Measurements from ENCODE around the gene ENTPD2.
A peak's percentile ranks its signal among the peaks of the same experiment; 100 is the strongest.

The ENTPD2 gene

DNA sequence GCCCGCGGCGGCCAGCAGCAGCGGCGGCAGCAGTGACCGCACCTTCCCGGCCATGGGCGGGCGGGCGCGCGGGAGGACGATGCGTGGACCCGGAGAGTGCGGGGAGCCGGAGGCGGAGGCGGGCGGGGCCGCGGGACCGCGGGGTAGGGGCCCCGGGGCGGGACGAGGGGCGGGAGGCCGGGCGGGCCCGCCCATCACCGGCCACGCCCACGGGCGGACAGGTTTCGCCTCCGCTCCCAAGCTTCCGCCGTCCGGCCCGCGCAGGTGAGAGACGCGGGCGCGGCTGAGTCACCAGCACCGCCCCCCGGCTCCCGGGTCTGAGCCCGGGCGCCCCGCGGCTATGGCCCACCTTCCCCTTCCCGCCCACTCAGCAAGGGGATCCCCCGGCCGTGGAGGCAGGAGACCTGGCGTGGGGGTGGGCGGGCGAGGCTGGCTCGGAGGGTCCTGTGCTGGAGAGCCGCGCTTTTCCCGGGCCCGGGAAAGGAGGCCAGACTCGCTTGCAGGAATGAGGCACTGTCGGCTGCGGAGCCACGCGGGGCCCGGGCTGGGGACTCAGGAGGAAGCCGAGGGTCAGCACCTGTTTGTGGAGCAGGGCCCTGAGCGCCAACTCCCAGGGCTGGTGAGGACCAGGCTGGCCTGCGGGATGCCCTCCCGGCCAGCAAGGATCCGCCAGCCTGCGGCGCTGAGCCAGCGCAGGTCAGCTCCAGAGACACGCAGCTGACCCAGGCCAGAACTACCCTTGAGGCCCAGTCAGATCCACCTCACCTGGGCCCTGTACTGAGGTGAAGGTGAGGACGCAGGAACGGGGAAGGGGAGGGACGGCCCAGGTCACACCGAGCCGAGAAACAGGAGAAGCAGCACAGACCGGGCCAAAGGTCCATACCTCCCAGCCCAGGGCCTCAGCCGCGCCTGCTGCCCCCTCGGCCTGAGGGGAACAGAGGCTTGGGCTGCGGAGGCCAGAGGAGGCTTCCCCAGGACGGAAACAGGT lies at the start of gene ENTPD2:
ENTPD2 (minus strand) TSS at position 118 of the 988 bp plus-strand sequence; CDS start at position 54, 64 bp downstream.
- Histone ChIP-seq H3K27me3 (ENCODE audit: control insufficient read depth, insufficient read depth, low read length) (peaks cover 25% of the 10 kb centered on the region), H3K9me3 (ENCODE audit: control insufficient read depth, insufficient read depth, low read length) (no peaks in the 10 kb centered on the region)

DNA sequence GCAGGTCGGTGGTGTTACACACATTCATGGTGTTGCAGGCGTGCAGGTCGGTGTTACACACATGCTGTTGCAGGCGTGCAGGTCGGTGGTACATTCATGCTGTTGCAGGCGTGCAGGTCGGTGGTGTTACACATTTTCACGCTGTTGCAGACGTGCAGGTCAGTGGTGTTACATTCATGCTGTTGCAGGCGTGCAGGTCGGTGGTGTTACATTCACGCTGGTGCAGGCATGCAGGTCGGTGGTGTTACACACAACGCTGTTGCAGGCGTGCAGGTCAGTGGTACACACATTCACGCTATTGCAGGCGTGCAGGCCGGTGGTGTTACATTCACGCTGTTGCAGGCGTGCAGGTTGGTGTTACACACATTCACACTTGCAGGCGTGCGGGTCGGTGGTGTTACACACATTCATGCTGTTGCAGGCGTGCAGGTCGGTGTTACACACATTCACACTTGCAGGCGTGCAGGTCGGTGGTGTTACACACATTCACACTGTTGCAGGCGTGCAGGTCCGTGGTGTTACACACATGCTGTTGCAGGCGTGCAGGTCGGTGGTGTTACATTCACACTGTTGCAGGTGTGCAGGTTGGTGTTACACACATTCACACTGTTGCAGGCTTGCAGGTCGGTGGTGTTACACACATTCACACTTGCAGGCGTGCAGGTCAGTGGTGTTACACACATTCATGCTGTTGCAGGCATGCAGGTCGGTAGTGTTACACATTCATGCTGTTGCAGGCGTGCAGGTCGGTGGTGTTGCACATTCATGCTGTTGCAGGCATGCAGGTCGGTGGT lies 49.5 kb upstream of the ENTPD2 start:
- Histone ChIP-seq H3K4me3 (ENCODE audit: low read depth, low read length) (no peak overlapping the region), H3K4me1 (ENCODE audit: control insufficient read depth, insufficient read depth, low read length) (no peaks in the 10 kb centered on the region), H3K9ac (ENCODE audit: low read depth, low read length) (no peak overlapping the region), H3K36me3 (ENCODE audit: control insufficient read depth, insufficient read depth, low read length) (peaks cover 63% of the 10 kb centered on the region), H3K27me3 (ENCODE audit: control insufficient read depth, insufficient read depth, low read length) (no peaks in the 10 kb centered on the region), H3K9me3 (ENCODE audit: control insufficient read depth, insufficient read depth, low read length) (peaks cover 5% of the 10 kb centered on the region)

More for the DNA sequence above, at the start of gene ENTPD2:
- Histone ChIP-seq H3K4me3 (ENCODE audit: low read depth, low read length) (peak within 1 kb of the TSS; percentile 43), H3K9ac (ENCODE audit: low read depth, low read length) (no peak within 1 kb of the TSS), H3K36me3 (ENCODE audit: control insufficient read depth, insufficient read depth, low read length) (no peaks in the 10 kb centered on the region), H3K4me1 (ENCODE audit: control insufficient read depth, insufficient read depth, low read length) (peaks cover 3% of the 10 kb centered on the region)

DNA sequence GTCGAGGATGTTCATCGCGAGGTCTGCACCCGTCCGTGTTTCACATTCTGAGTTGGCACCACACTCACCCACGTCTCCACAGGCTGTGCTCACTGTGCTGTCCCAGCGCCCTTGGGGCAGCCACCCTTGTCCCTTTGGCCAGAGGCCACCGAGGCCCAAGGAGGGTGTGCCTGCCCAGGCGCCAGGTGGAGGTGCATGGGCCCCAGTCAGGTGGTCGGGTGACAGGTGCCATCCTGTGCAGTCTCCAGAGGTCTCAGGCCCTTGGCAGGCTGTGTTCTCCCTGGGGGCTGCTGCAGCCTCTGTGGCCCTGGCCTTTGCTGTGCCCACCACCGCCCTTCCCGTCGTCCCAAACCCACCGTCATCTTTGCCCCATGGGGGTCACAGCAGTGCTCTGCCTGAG lies 45.4 kb upstream of the ENTPD2 start:
- Histone ChIP-seq H3K9ac (ENCODE audit: low read depth, low read length) (no peak overlapping the region), H3K36me3 (ENCODE audit: control insufficient read depth, insufficient read depth, low read length) (peaks cover 50% of the 10 kb centered on the region)

DNA sequence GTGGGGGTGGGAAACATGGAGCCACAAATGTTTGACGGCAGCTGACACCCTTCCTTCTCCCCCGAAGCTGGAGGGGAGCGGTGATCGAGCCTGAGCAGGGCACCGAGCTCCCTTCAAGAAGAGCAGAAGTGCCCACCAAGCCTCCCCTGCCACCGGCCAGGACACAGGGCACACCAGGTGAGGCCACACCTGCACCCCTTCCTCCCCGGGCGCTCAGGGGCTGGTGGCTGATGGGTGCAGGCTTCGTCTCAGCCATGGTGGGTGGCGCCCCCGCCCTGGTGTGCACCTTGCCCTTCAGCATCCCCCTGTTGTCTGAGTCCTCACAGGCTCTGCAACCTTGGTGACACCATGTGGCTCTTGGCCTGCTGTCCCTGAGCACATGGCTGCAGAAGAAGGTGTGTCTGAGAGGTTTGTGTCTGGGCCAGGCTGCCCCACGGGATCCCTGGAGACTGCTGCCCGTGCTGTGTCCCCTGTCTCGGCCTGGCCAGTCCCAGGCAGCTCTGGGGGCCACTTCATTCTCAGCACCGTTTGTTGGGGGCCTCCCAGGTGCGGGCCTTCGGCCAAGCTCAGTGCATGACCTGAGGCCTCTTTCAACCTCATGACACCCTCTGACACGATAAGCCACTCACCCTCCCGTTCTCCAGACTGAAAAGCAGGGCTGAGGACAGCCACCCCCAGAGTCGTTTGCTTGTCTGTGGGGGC lies 44.1 kb upstream of the ENTPD2 start:
- Histone ChIP-seq H3K9me3 (ENCODE audit: control insufficient read depth, insufficient read depth, low read length) (peaks cover 5% of the 10 kb centered on the region), H3K4me3 (ENCODE audit: low read depth, low read length) (no peak overlapping the region), H3K4me1 (ENCODE audit: control insufficient read depth, insufficient read depth, low read length) (no peaks in the 10 kb centered on the region), H3K9ac (ENCODE audit: low read depth, low read length) (no peak overlapping the region), H3K27me3 (ENCODE audit: control insufficient read depth, insufficient read depth, low read length) (no peaks in the 10 kb centered on the region), H3K36me3 (ENCODE audit: control insufficient read depth, insufficient read depth, low read length) (peaks cover 39% of the 10 kb centered on the region)

More for the DNA sequence above, 45.4 kb upstream of the ENTPD2 start:
- H3K27me3 ChIP-seq (ENCODE audit: control insufficient read depth, insufficient read depth, low read length): no peaks in the 10 kb centered on the region
- peaks cover 5% of the 10 kb centered on the region for H3K9me3 ChIP-seq (ENCODE audit: control insufficient read depth, insufficient read depth, low read length)
- no peak overlapping the region for H3K4me3 ChIP-seq (ENCODE audit: low read depth, low read length)
- H3K4me1 ChIP-seq (ENCODE audit: control insufficient read depth, insufficient read depth, low read length): no peaks in the 10 kb centered on the region

DNA sequence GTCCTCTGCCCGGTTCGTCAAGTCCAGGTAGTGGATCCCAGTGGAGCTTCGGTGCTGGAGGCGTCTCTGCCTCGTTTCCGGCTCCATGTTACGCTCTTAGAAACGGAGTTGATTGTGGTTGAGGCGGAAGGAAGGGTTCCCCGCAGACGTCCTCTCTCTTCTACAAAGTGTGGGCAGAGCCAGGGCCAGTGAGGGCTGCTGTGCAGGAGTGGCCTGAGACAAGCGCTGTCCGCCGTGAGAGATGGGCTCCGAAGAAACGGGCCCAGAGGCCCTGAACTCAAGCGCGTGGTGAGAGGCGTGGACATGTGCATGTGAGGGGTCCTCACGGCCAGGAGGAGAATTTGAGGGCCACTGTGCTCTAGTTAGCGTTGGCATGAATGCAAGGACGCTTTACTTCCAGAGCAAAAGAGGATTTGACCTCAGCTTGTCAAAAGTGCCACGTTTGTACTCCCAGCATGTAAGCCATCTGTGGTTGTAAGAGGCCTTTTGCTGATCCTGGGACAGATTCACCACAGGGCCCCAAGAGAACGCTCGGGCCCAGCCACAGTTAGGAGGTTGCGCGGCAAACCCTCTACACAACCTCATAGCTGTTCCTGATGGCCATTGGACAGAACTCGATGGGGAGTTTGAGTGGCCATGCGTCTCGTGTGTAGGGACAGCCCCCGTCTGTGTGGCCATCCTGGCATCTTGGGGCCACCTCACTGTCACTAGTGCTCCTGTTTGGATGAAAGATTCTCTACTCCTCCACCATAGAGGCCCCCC lies 43.1 kb upstream of the ENTPD2 start:
- Histone ChIP-seq H3K27me3 (ENCODE audit: control insufficient read depth, insufficient read depth, low read length) (no peaks in the 10 kb centered on the region), H3K9me3 (ENCODE audit: control insufficient read depth, insufficient read depth, low read length) (no peaks in the 10 kb centered on the region), H3K4me1 (ENCODE audit: control insufficient read depth, insufficient read depth, low read length) (no peaks in the 10 kb centered on the region), H3K9ac (ENCODE audit: low read depth, low read length) (no peak overlapping the region), H3K4me3 (ENCODE audit: low read depth, low read length) (no peak overlapping the region), H3K36me3 (ENCODE audit: control insufficient read depth, insufficient read depth, low read length) (peaks cover 30% of the 10 kb centered on the region)

DNA sequence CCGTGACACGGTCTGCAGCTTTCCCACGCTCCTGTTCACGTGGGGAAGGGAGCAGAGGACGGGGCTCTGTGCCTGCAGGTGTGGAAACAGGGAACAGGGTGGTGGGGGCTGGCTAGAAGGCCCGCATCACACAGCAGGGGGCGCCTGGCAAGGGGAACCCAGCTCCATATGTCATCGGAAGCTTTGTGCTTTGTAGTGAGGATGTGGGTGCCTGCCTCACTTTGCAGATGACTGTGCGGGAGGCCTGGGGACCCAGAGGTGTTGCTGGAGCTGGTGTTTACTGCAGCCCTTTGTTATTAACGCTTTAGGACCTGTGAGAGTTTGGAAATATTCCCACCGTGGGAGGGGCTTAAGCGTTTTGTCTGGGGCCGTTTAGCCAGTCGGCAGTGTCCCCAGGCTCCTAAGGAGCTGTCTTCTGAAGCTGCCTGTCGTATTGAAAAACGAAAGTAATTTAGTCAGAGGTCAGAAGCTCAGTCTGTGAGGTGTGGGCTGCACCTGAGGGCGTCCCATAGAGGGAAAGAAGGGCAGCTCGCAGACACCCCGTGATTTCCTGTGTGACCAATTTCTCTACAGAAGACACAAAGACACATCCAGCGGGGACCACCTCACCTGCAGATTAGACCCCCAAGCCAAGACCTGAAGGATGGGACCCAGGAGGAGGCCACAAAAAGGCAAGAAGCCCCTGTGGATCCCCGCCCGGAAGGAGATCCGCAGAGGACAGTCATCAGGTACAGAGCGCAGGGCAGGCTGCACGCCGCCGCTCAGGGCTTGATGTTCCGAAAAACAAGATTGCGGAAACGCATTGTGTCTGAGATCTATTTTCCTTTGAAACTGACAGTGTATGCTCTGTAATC lies 42.0 kb upstream of the ENTPD2 start:
- no peaks in the 10 kb centered on the region for H3K27me3 ChIP-seq (ENCODE audit: control insufficient read depth, insufficient read depth, low read length)
- H3K9me3 ChIP-seq (ENCODE audit: control insufficient read depth, insufficient read depth, low read length): no peaks in the 10 kb centered on the region
- H3K9ac ChIP-seq (ENCODE audit: low read depth, low read length): no peak overlapping the region
- no peaks in the 10 kb centered on the region for H3K4me1 ChIP-seq (ENCODE audit: control insufficient read depth, insufficient read depth, low read length)
- H3K36me3 ChIP-seq (ENCODE audit: control insufficient read depth, insufficient read depth, low read length): peaks cover 28% of the 10 kb centered on the region
- no peak overlapping the region for H3K4me3 ChIP-seq (ENCODE audit: low read depth, low read length)

DNA sequence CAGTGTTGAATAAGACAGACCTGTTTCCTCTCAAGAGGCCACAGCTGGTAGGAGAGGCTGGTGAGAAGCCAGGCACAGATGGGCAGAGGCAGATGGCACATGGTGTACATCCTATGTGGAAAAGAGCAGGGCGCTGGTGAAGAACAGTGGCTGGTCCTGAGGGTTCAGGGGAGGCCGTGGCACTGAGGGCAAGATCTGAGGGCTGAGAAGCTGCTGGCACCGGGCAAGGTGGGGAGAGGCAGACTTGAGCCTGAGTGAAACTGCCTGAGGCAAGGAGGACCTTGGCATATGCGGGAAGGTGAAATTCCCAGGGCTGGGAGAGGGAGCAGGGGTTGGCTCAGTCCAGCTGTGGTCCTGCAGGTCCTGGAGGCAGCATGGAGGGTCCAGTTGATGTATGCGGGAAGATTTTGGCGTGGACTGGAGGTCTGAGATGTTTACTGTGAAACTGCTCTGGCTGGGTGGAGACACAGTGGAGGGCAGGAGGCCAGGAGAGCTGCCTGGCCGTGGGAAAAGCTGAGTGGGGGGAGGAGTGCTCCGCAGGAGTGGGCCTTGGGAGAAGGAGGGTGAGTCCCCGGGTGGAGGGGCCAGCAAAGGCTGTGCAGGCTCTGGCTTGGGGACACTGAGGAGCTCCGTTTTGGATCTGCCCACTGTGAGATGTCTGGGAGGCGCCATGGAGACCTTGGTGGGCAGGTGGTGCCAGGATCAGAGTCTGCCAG lies 35.5 kb upstream of the ENTPD2 start:
- H3K27me3 ChIP-seq (ENCODE audit: control insufficient read depth, insufficient read depth, low read length): peaks cover 4% of the 10 kb centered on the region
- H3K4me3 ChIP-seq (ENCODE audit: low read depth, low read length): no peak overlapping the region
- no peaks in the 10 kb centered on the region for H3K9me3 ChIP-seq (ENCODE audit: control insufficient read depth, insufficient read depth, low read length)
- peaks cover 2% of the 10 kb centered on the region for H3K4me1 ChIP-seq (ENCODE audit: control insufficient read depth, insufficient read depth, low read length)
- H3K36me3 ChIP-seq (ENCODE audit: control insufficient read depth, insufficient read depth, low read length): peaks cover 13% of the 10 kb centered on the region
- H3K9ac ChIP-seq (ENCODE audit: low read depth, low read length): no peak overlapping the region

DNA sequence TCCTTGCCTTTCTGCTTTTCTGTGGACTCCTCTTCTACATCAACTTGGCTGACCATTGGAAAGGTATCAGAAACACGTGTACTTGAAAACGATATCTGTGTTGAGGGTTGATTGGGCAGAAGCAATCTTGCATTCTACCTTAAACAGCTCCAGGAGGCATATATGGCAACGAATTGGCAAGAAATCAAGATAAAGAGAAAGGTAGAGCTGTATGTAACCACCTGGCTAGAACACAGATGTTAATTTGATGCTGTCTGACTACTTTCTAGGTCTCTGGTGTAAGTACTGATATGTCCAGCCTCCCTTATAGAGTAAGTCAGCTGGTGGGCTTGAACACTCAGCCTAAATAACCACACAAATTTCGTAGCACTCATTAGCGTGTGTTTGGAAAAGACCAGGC lies 34.3 kb upstream of the ENTPD2 start:
- Histone ChIP-seq H3K9ac (ENCODE audit: low read depth, low read length) (no peak overlapping the region), H3K9me3 (ENCODE audit: control insufficient read depth, insufficient read depth, low read length) (no peaks in the 10 kb centered on the region), H3K4me1 (ENCODE audit: control insufficient read depth, insufficient read depth, low read length) (peaks cover 2% of the 10 kb centered on the region), H3K4me3 (ENCODE audit: low read depth, low read length) (no peak overlapping the region), H3K36me3 (ENCODE audit: control insufficient read depth, insufficient read depth, low read length) (peaks cover 16% of the 10 kb centered on the region), H3K27me3 (ENCODE audit: control insufficient read depth, insufficient read depth, low read length) (peaks cover 4% of the 10 kb centered on the region)

DNA sequence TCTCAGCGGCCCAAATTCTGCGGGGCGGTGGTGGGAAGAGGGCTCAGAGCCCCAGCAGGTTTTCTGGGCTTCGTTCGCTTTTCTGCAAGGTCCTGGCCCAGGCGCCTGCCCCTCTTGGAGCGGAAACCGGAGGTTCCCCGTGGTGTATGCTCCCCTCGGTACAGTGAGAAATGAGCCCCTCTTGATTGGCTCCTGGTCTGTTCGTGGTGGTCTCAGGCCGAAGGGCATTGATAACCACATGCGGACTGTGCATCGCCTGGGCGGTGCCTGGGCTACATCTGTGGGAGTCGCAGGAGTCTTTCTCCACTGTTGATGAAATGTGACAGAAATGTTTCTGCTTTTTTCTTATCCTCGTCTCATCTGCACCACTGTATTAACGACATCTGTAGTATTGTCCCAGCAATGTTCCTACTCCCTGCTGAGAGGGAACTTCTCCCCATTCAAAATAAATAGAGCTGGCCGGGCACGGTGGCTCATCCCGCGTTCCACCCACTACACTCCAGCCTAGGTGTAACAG lies 33.6 kb upstream of the ENTPD2 start:
- Histone ChIP-seq H3K9ac (ENCODE audit: low read depth, low read length) (peak overlapping the region; percentile 76), H3K9me3 (ENCODE audit: control insufficient read depth, insufficient read depth, low read length) (no peaks in the 10 kb centered on the region), H3K4me1 (ENCODE audit: control insufficient read depth, insufficient read depth, low read length) (peaks cover 2% of the 10 kb centered on the region), H3K36me3 (ENCODE audit: control insufficient read depth, insufficient read depth, low read length) (peaks cover 21% of the 10 kb centered on the region), H3K27me3 (ENCODE audit: control insufficient read depth, insufficient read depth, low read length) (peaks cover 4% of the 10 kb centered on the region), H3K4me3 (ENCODE audit: low read depth, low read length) (peak overlapping the region; percentile 75)

Measured in iPS-15b (cell line).